Measurements from ENCODE around the gene NR1H2.

NR1H2 gene

GRCh38 chr19:50425581-50425980 is 49.3 kb downstream of the NR1H2 start:
- no peak for TF ChIP-seq CTCF (conservative IDR thresholded peaks at IDR 0.05)
- TF ChIP-seq ZFX (IDR thresholded peaks at IDR 0.05): no peak
- H3K27ac ChIP-seq: no peak overlapping the region

- no peak overlapping the region for H3K27ac ChIP-seq
- no peak for TF ChIP-seq ZFX (IDR thresholded peaks at IDR 0.05)
- TF ChIP-seq CTCF (conservative IDR thresholded peaks at IDR 0.05): no peak
Measured at GRCh38 chr19:50427318-50427925, 51.2 kb downstream of the NR1H2 start.

GRCh38 chr19:50427997-50428425 is 51.8 kb downstream of the NR1H2 start:
- H3K27ac ChIP-seq: no peak overlapping the region
- TF ChIP-seq CTCF (conservative IDR thresholded peaks at IDR 0.05) (no peak), ZFX (IDR thresholded peaks at IDR 0.05) (no peak)

GRCh38 chr19:50428772-50429463 is 52.7 kb downstream of the NR1H2 start:
- H3K27ac ChIP-seq: no peak overlapping the region
- TF ChIP-seq ZFX (IDR thresholded peaks at IDR 0.05) (no peak), CTCF (conservative IDR thresholded peaks at IDR 0.05) (no peak)

- TF ChIP-seq CTCF (conservative IDR thresholded peaks at IDR 0.05) (no peak), ZFX (IDR thresholded peaks at IDR 0.05) (no peak)
- no peak overlapping the region for H3K27ac ChIP-seq
Measured at GRCh38 chr19:50430888-50431342, 54.7 kb downstream of the NR1H2 start.

GRCh38 chr19:50431343-50432220 is 55.3 kb downstream of the NR1H2 start:
- no peak for TF ChIP-seq CTCF (conservative IDR thresholded peaks at IDR 0.05)
- no peak for TF ChIP-seq ZFX (IDR thresholded peaks at IDR 0.05)
- H3K27ac ChIP-seq: 0 out of 2 replicates have a peak overlapping the region, but pooled peaks have one; percentile 5

Data from C4-2B (cell line).